GM21526 (cell line): ENCODE results near the gene POSTN.
"Not testable (repeated sequence)": the region's sequence is repeated elsewhere in the genome, so short reads cannot be mapped to it uniquely, and the experiment has no call there.

Experiments used
- ATAC-seq: cut with Tn5 transposase; IDR thresholded peaks from one replicate; pipeline ENCODE4 v1.9.1; 2021; ENCODE audit warnings: moderate library complexity; ENCODE audit not compliant: unreplicated experiment, low FRiP score

The POSTN gene

GRCh38 chr13:37599519-37599918, 951 bp upstream of the POSTN start:
- ATAC-seq = no peak

- ATAC-seq = no peak
These were observed 1.0 kb downstream of the POSTN start for GRCh38 chr13:37597477-37598025.

- no peak for ATAC-seq
These were observed 1.8 kb downstream of the POSTN start for GRCh38 chr13:37596805-37597204.

- ATAC-seq = no peak
These were observed 3.4 kb downstream of the POSTN start for GRCh38 chr13:37595162-37595561.

- no peak for ATAC-seq
These were observed 4.0 kb downstream of the POSTN start for GRCh38 chr13:37594550-37594949.

GRCh38 chr13:37589381-37589780, 9.2 kb downstream of the POSTN start:
- not testable (repeated sequence) for ATAC-seq

GRCh38 chr13:37587236-37587635, 11.3 kb downstream of the POSTN start:
- ATAC-seq = no peak

GRCh38 chr13:37586164-37586563, 12.4 kb downstream of the POSTN start:
- ATAC-seq = no peak

- no peak for ATAC-seq
These were observed 13.0 kb downstream of the POSTN start for GRCh38 chr13:37585541-37585940.

- no peak for ATAC-seq
These were observed 22.0 kb downstream of the POSTN start for GRCh38 chr13:37576601-37577000.

GRCh38 chr13:37565425-37565824, 33.1 kb downstream of the POSTN start:
- ATAC-seq = no peak

GRCh38 chr13:37561031-37561430, 37.5 kb downstream of the POSTN start:
- no peak for ATAC-seq

GRCh38 chr13:37560526-37560925, 38.0 kb downstream of the POSTN start:
- no peak for ATAC-seq

- ATAC-seq = not testable (repeated sequence)
These were observed 39.8 kb downstream of the POSTN start for GRCh38 chr13:37558766-37559165.

- ATAC-seq = no peak
These were observed 52.5 kb downstream of the POSTN start for GRCh38 chr13:37546087-37546486.

GRCh38 chr13:37544995-37545394, 53.6 kb downstream of the POSTN start:
- ATAC-seq = no peak

GRCh38 chr13:37539976-37540605, 58.5 kb downstream of the POSTN start:
- no peak for ATAC-seq

- no peak for ATAC-seq
These were observed 59.4 kb downstream of the POSTN start for GRCh38 chr13:37539170-37539569.

- ATAC-seq = no peak
These were observed 63.1 kb downstream of the POSTN start for GRCh38 chr13:37535501-37535900.

GRCh38 chr13:37534676-37535075, 63.9 kb downstream of the POSTN start:
- no peak for ATAC-seq

- no peak for ATAC-seq
These were observed 64.4 kb downstream of the POSTN start for GRCh38 chr13:37534181-37534580.

GRCh38 chr13:37531049-37531448, 67.5 kb downstream of the POSTN start:
- no peak for ATAC-seq
